Brain pericyte (primary cell): Measurements from ENCODE around the gene ERCC4.

ENCODE experiments used
- DNase-seq: peaks from one replicate; pipeline ENCODE4 v3.0.0-alpha.2; 2012; ENCODE audit warnings: low read depth, low spot score

ERCC4 gene

GRCh38 chr16:13994239-13995106, 74.5 kb downstream of the ERCC4 start:
- DNase-seq: no peak

GRCh38 chr16:13995194-13995593, 75.2 kb downstream of the ERCC4 start:
- DNase-seq: no peak

GRCh38 chr16:13996778-13997288, 76.9 kb downstream of the ERCC4 start:
- DNase-seq: no peak

- no peak for DNase-seq
Observed at GRCh38 chr16:13997526-13997925, 77.6 kb downstream of the ERCC4 start.

GRCh38 chr16:13997933-13998332, 78.0 kb downstream of the ERCC4 start:
- DNase-seq: no peak

GRCh38 chr16:13999071-13999894, 79.3 kb downstream of the ERCC4 start:
- no peak for DNase-seq

GRCh38 chr16:13999895-14000425, 80.0 kb downstream of the ERCC4 start:
- no peak for DNase-seq

- DNase-seq: no peak
Observed at GRCh38 chr16:14001521-14001920, 81.6 kb downstream of the ERCC4 start.
